Uterus (tissue), 4 donors: Measurements from ENCODE around the gene NPAS2. TPM values are rescaled to one million over a fixed set of nuclear protein-coding genes. Genes with fewer than 3 reads are reported as not detected.

Experiments used
- DNase-seq, 2 donors: peaks; one replicate each; pipeline ENCODE4 v3.0.0-alpha.2; 2019 to 2020
- H3K27ac ChIP-seq, 2 donors: fragments of 200-600 bp; sonication (generic); 1 replicate in 1 of 2; 2 replicates in 1 of 2; pipeline ENCODE4 v1.5.1; 2016 to 2018
- H3K27me3 ChIP-seq, 2 donors: fragments of 200-600 bp; sonication (generic); one replicate each; pipeline ENCODE4 v1.5.1; 2018 to 2019; ENCODE audit warnings: control low read depth in 1 of 2
- H3K36me3 ChIP-seq, 2 donors: fragments of 200-600 bp; sonication (generic); one replicate each; pipeline ENCODE4 v1.5.1; 2019; ENCODE audit warnings: control low read depth in 1 of 2
- H3K4me1 ChIP-seq, 2 donors: fragments of 200-600 bp; sonication (generic); one replicate each; pipeline ENCODE4 v1.5.1; 2018 to 2019; ENCODE audit warnings: control low read depth in 1 of 2
- H3K4me3 ChIP-seq, 2 donors: fragments of 200-600 bp; sonication (generic); 1 replicate in 1 of 2; 2 replicates in 1 of 2; pipeline ENCODE4 v1.5.1; 2018 to 2019; ENCODE audit warnings: mild to moderate bottlenecking in 1 of 2
- H3K9me3 ChIP-seq, 2 donors: fragments of 200-600 bp; sonication (generic); one replicate each; pipeline ENCODE4 v1.5.1; 2019; ENCODE audit warnings: control low read depth in 1 of 2
- CTCF ChIP-seq, 4 experiments: fragments of 200-600 bp in 2 of 4; fragments of 450-650 bp in 2 of 4; sonication (generic) in 2 of 4; IDR thresholded peaks; one replicate each; pipeline ENCODE4 v1.5.1; 2016 to 2019; ENCODE audit warnings: antibody characterized with exemption in 4 of 4, mild to moderate bottlenecking in 2 of 4, moderate library complexity in 1 of 4
- POLR2A ChIP-seq, 2 donors: fragments of 450-650 bp; IDR thresholded peaks; one replicate each; pipeline ENCODE4 v1.6.1; 2016; ENCODE audit warnings: antibody characterized with exemption in 2 of 2, mild to moderate bottlenecking in 1 of 2, moderate library complexity in 1 of 2
- intact Hi-C: fragments of 100-400 bp; cut with DNase I; formaldehyde crosslinking; loops from one replicate; pipeline ENCODE4 v1.15.1; 2023; ENCODE audit warnings: low total_unique reads
- total RNA-seq, 4 donors: library from RNA; depleted of rRNA in 3 of 4; stranded (reverse); fragments of >200 nt in 3 of 4; gene quantifications; one replicate each; pipeline versions ENCODE4 v1.1.0 to v1.2.4, GENCODE V29; 2014 to 2023
- donor health status: DM: yes; HTN: yes; CAD: no.

Gene NPAS2
- total RNA-seq, 4 donors from 2014 or later = 5.6 to 66.5 (median 24.9) TPM

GRCh38 chr2:100893392-100894104 lies 73.6 kb downstream of the NPAS2 start:
- no peak for DNase-seq
- intact Hi-C loops = no loop called here
- H3K36me3 ChIP-seq = no peaks in the 10 kb centered on the region
- TF ChIP-seq CTCF (IDR thresholded peaks at IDR 0.05) (no peak), POLR2A (IDR thresholded peaks at IDR 0.05) (no peak)
- H3K4me1 ChIP-seq = no peaks in the 10 kb centered on the region
- H3K9me3 ChIP-seq = no peaks in the 10 kb centered on the region
- H3K27me3 ChIP-seq = no peaks in the 10 kb centered on the region
- H3K4me3 ChIP-seq = no peak overlapping the region
- no peak overlapping the region for H3K27ac ChIP-seq

- no peak for DNase-seq
- no peak for TF ChIP-seq POLR2A (IDR thresholded peaks at IDR 0.05)
- TF ChIP-seq CTCF (IDR thresholded peaks at IDR 0.05) = no peak
- Histone ChIP-seq H3K36me3 (no peaks in the 10 kb centered on the region), H3K27me3 (no peaks in the 10 kb centered on the region), H3K4me3 (no peak overlapping the region), H3K9me3 (no peaks in the 10 kb centered on the region), H3K4me1 (no peaks in the 10 kb centered on the region), H3K27ac (no peak overlapping the region)
- intact Hi-C loops = no loop called here
Measured at GRCh38 chr2:100894105-100894795, 74.3 kb downstream of the NPAS2 start.

GRCh38 chr2:100894796-100895156 lies 74.8 kb downstream of the NPAS2 start:
- DNase-seq = no peak
- no peaks in the 10 kb centered on the region for H3K9me3 ChIP-seq
- H3K27me3 ChIP-seq = no peaks in the 10 kb centered on the region
- no peaks in the 10 kb centered on the region for H3K4me1 ChIP-seq
- H3K27ac ChIP-seq = no peak overlapping the region
- TF ChIP-seq POLR2A (IDR thresholded peaks at IDR 0.05) (no peak), CTCF (IDR thresholded peaks at IDR 0.05) (no peak)
- H3K4me3 ChIP-seq = no peak overlapping the region
- no peaks in the 10 kb centered on the region for H3K36me3 ChIP-seq
- intact Hi-C loops = no loop called here

GRCh38 chr2:100895402-100895801 lies 75.5 kb downstream of the NPAS2 start:
- Histone ChIP-seq H3K9me3 (no peaks in the 10 kb centered on the region), H3K4me3 (no peak overlapping the region), H3K27me3 (no peaks in the 10 kb centered on the region), H3K27ac (no peak overlapping the region), H3K36me3 (no peaks in the 10 kb centered on the region), H3K4me1 (no peaks in the 10 kb centered on the region)
- no peak for TF ChIP-seq CTCF (IDR thresholded peaks at IDR 0.05)
- TF ChIP-seq POLR2A (IDR thresholded peaks at IDR 0.05) = no peak
- intact Hi-C loops = no loop called here
- no peak for DNase-seq

- DNase-seq = no peak
- no peaks in the 10 kb centered on the region for H3K4me1 ChIP-seq
- no peaks in the 10 kb centered on the region for H3K9me3 ChIP-seq
- TF ChIP-seq CTCF (IDR thresholded peaks at IDR 0.05) (no peak), POLR2A (IDR thresholded peaks at IDR 0.05) (no peak)
- no peaks in the 10 kb centered on the region for H3K36me3 ChIP-seq
- H3K27me3 ChIP-seq = no peaks in the 10 kb centered on the region
- H3K27ac ChIP-seq = no peak overlapping the region
- H3K4me3 ChIP-seq = no peak overlapping the region
- intact Hi-C loops = no loop called here
Measured at GRCh38 chr2:100895934-100896685, 76.2 kb downstream of the NPAS2 start.
